Nephron (organoid): Measurements from ENCODE around the gene PBX2.
"Not testable (repeated sequence)": the region's sequence is repeated elsewhere in the genome, so short reads cannot be mapped to it uniquely, and the experiment has no call there.

ENCODE experiments used
- H3K27ac Mint-ChIP-seq, 3 experiments: 2 replicates each; pipeline ENCODE4 v1.8.0; 2020; ENCODE audit warnings: mixed read lengths in 3 of 3, mild to moderate bottlenecking in 2 of 3, moderate library complexity in 1 of 3
- H3K27me3 Mint-ChIP-seq: 2 replicates; pipeline ENCODE4 v1.8.0; 2021; ENCODE audit warnings: low read depth, mild to moderate bottlenecking, moderate library complexity, mixed read lengths
- H3K36me3 Mint-ChIP-seq: 2 replicates; pipeline ENCODE4 v1.8.0; 2020; ENCODE audit warnings: low read depth, mixed read lengths
- H3K4me1 Mint-ChIP-seq: 2 replicates; pipeline ENCODE4 v1.8.0; 2020; ENCODE audit warnings: mixed read lengths
- H3K4me3 Mint-ChIP-seq, 3 experiments: 2 replicates each; pipeline ENCODE4 v1.8.0; 2020; ENCODE audit warnings: mild to moderate bottlenecking in 3 of 3, mixed read lengths in 3 of 3, moderate library complexity in 2 of 3
- H3K9me3 Mint-ChIP-seq: 2 replicates; pipeline ENCODE4 v1.8.0; 2020; ENCODE audit warnings: mixed read lengths
- TF ChIP-seq, protein P1 (sequence below), 3 experiments: fragments of 200-600 bp; sonication (generic); IDR thresholded peaks; one replicate each; pipeline ENCODE4 v1.5.0; 2021; ENCODE audit warnings: antibody characterized with exemption in 3 of 3; ENCODE audit not compliant: unreplicated experiment in 3 of 3

Gene PBX2

GRCh38 chr6:32190911-32191677 is 1.1 kb upstream of the PBX2 start:
- Mint-ChIP-seq H3K4me1 (peaks cover 67% of the 10 kb centered on the region), H3K9me3 (no peaks in the 10 kb centered on the region)

GRCh38 chr6:32189742-32190053 is 304 bp downstream of the PBX2 start:
- TF ChIP-seq, protein P1, sequence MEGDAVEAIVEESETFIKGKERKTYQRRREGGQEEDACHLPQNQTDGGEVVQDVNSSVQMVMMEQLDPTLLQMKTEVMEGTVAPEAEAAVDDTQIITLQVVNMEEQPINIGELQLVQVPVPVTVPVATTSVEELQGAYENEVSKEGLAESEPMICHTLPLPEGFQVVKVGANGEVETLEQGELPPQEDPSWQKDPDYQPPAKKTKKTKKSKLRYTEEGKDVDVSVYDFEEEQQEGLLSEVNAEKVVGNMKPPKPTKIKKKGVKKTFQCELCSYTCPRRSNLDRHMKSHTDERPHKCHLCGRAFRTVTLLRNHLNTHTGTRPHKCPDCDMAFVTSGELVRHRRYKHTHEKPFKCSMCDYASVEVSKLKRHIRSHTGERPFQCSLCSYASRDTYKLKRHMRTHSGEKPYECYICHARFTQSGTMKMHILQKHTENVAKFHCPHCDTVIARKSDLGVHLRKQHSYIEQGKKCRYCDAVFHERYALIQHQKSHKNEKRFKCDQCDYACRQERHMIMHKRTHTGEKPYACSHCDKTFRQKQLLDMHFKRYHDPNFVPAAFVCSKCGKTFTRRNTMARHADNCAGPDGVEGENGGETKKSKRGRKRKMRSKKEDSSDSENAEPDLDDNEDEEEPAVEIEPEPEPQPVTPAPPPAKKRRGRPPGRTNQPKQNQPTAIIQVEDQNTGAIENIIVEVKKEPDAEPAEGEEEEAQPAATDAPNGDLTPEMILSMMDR (IDR thresholded peaks at IDR 0.05; ENCODE audit: unreplicated experiment in 3 of 3), result no peak
- Mint-ChIP-seq H3K9me3 (no peaks in the 10 kb centered on the region), H3K27ac (peak overlapping the region; percentile 99 to 100 (median 99)), H3K27me3 (no peaks in the 10 kb centered on the region), H3K4me3 (peak overlapping the region; percentile 97 to 99 (median 98)), H3K4me1 (peaks cover 66% of the 10 kb centered on the region), H3K36me3 (peaks cover 24% of the 10 kb centered on the region)

More at GRCh38 chr6:32190911-32191677, 1.1 kb upstream of the PBX2 start:
- Mint-ChIP-seq H3K27ac (peak overlapping the region; percentile 99 to 100 (median 99)), H3K36me3 (peaks cover 17% of the 10 kb centered on the region), H3K27me3 (no peaks in the 10 kb centered on the region), H3K4me3 (peak overlapping the region; percentile 67 to 75 (median 73))
- TF ChIP-seq, protein P1 (IDR thresholded peaks at IDR 0.05; ENCODE audit: unreplicated experiment in 3 of 3), result no peak

DNA sequence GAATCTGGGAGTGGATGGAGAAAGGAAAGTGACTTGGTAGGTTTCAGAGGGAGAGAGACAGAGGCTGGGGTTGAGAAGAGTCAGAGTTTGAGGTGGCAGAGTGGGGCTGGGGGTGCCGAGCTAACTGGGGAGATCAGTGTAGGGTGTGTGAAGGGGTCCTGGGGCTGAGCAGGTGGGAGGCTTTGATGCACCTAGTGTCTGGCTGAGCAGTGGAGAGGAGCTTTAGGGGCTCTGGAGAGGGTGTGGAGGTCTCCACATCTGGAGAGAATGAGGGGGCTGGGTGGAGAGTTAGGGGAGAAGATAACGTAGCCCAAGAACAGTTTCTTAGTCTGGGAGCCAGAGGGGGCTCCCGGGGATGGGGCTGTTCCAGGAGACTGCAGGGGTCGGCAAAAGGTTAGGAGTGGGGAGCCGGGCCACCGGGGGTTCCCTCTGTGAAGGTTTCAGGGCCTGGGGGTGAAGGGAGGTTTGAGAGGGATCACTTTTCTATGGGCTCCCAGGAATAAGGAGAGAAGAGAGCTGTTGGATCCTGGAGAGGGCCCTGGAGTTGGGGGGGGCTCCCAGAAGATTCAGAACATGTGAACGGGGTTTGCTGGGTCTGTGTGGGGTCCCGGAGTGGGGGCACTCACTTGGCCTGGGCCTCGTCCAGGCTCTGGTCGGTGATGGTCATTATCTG is 797 bp downstream of the PBX2 start:
- H3K4me3 Mint-ChIP-seq, result peak overlapping the region; percentile 97 to 99 (median 98)
- H3K27me3 Mint-ChIP-seq, result no peaks in the 10 kb centered on the region
- H3K27ac Mint-ChIP-seq, result peak overlapping the region; percentile 99 to 100 (median 99)
- H3K9me3 Mint-ChIP-seq, result no peaks in the 10 kb centered on the region
- H3K36me3 Mint-ChIP-seq, result peaks cover 24% of the 10 kb centered on the region
- peaks cover 63% of the 10 kb centered on the region for H3K4me1 Mint-ChIP-seq
- TF ChIP-seq, protein P1 (IDR thresholded peaks at IDR 0.05; ENCODE audit: unreplicated experiment in 3 of 3), result no peak

GRCh38 chr6:32188381-32189068 is 1.5 kb downstream of the PBX2 start:
- peak overlapping the region; percentile 99 to 100 (median 99) for H3K27ac Mint-ChIP-seq
- TF ChIP-seq, protein P1 (IDR thresholded peaks at IDR 0.05; ENCODE audit: unreplicated experiment in 3 of 3), result no peak
- H3K4me3 Mint-ChIP-seq, result peak overlapping the region; percentile 97 to 99 (median 98)
- peaks cover 56% of the 10 kb centered on the region for H3K4me1 Mint-ChIP-seq
- H3K9me3 Mint-ChIP-seq, result no peaks in the 10 kb centered on the region
- H3K27me3 Mint-ChIP-seq, result no peaks in the 10 kb centered on the region
- peaks cover 24% of the 10 kb centered on the region for H3K36me3 Mint-ChIP-seq

DNA sequence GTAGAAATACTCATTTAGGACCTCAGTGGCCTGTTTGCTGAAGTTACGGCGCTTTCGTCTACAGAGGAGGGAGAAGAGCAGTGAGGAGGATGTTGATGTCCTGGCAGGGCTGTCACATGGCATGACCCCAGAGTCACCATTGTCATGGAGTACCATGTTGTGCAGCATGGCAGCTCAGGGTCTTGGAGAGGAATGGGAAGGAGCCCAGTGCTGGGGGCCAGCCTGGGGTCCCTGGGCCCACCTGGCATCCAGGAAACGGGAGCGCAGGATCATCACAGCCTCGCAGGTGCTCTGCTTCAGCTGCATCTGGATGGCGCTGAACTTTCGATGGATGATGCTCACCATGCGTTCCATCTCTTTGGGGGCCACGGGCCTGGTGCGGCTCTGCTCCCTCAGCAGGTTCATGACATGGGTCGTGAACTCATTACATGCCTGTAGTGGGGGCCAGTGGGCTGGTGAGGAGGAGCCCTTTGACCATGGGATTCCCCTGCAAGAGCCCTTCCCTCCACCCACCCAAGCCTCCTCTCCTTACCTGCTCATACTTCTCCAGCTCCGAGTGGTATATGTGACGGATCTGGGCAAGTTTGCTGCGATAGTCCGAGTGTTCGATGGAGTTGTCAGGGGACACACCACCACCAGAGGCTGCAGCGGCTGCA is 2.1 kb downstream of the PBX2 start:
- H3K9me3 Mint-ChIP-seq, H3K27me3 Mint-ChIP-seq: not testable (repeated sequence)
- peak overlapping the region; percentile 99 to 100 (median 99) for H3K27ac Mint-ChIP-seq
- peak overlapping the region; percentile 97 to 99 (median 98) for H3K4me3 Mint-ChIP-seq
- H3K4me1 Mint-ChIP-seq, result peaks cover 52% of the 10 kb centered on the region
- H3K36me3 Mint-ChIP-seq, result peaks cover 24% of the 10 kb centered on the region
